Lower leg skin (tissue), 4 donors: ENCODE data around the gene ARRDC5. TPM values are rescaled to one million over a fixed set of nuclear protein-coding genes. Genes with fewer than 3 reads are reported as not detected.
A peak's percentile ranks its signal among the peaks of the same experiment; 100 is the strongest.

Experiments used
- DNase-seq, 2 donors: peaks; one replicate each; pipeline ENCODE4 v3.0.0-alpha.2; 2019; ENCODE audit warnings: low spot score in 2 of 2
- H3K4me3 ChIP-seq: fragments of 200-600 bp; sonication (generic); 2 replicates; pipeline ENCODE4 v1.5.1; 2017; ENCODE audit warnings: mild to moderate bottlenecking, low read depth; ENCODE audit not compliant: poor library complexity, severe bottlenecking
- CTCF ChIP-seq, 3 donors: fragments of 450-650 bp; IDR thresholded peaks; one replicate each; pipeline ENCODE4 v1.5.1; 2016; ENCODE audit warnings: antibody characterized with exemption in 3 of 3, mild to moderate bottlenecking in 3 of 3, moderate library complexity in 2 of 3
- POLR2A ChIP-seq, 2 donors: fragments of 450-650 bp; IDR thresholded peaks; one replicate each; pipeline ENCODE4 v1.6.1; 2016 to 2017; ENCODE audit warnings: antibody characterized with exemption in 2 of 2, mild to moderate bottlenecking in 1 of 2, moderate library complexity in 1 of 2
- WGBS, 2 donors: methylation state at CpG; one replicate each; pipeline ENCODE4 v1.1.5; 2018; 5-methylcytosine and 5-hydroxymethylcytosine counted together
- intact Hi-C: fragments of 100-400 bp; cut with DNase I; formaldehyde crosslinking; loops from one replicate; pipeline ENCODE4 v1.15.0; 2023; ENCODE audit warnings: low total_unique reads
- total RNA-seq, 4 donors: library from RNA; depleted of rRNA; stranded (reverse); fragments of >200 nt; gene quantifications; one replicate each; pipeline ENCODE4 v1.1.0, GENCODE V29; 2016

ARRDC5 gene
- total RNA-seq, 4 donors from 2014 or later = 1.4 TPM; not detected in 3

- H3K4me3 ChIP-seq = no peak overlapping the region
- intact Hi-C loops = no loop called here
- WGBS, 2 donors = 91 to 95% methylated on average over 8 of the region's 8 CpGs
- no peak for TF ChIP-seq CTCF (IDR thresholded peaks at IDR 0.05)
- TF ChIP-seq POLR2A (IDR thresholded peaks at IDR 0.05) = no peak
- DNase-seq = no peak
Observed at GRCh38 chr19:4935444-4935843, 32.7 kb upstream of the ARRDC5 start.

- no peak for TF ChIP-seq CTCF (IDR thresholded peaks at IDR 0.05)
- no peak overlapping the region for H3K4me3 ChIP-seq
- intact Hi-C loops = no loop called here
- whole genome bisulfite sequencing, 2 donors = 64 to 86% methylated on average over 7 of the region's 7 CpGs
- DNase-seq = peak in 1 of 2 donors; percentile 37
Observed at GRCh38 chr19:4933528-4933927, 30.8 kb upstream of the ARRDC5 start.

- intact Hi-C loops = no loop called here
- DNase-seq = no peak
- H3K4me3 ChIP-seq = no peak overlapping the region
- WGBS, 2 donors = 94 to 98% methylated on average over 32 of the region's 32 CpGs
- TF ChIP-seq POLR2A (IDR thresholded peaks at IDR 0.05) (no peak), CTCF (IDR thresholded peaks at IDR 0.05) (no peak)
Observed at GRCh38 chr19:4932711-4933110, 30.0 kb upstream of the ARRDC5 start.

GRCh38 chr19:4930664-4931063 is 28.0 kb upstream of the ARRDC5 start:
- no peak for DNase-seq
- no peak for TF ChIP-seq POLR2A (IDR thresholded peaks at IDR 0.05)
- TF ChIP-seq CTCF (IDR thresholded peaks at IDR 0.05) = no peak
- intact Hi-C loops = no loop called here
- 91 to 92% methylated on average over 28 of the region's 28 CpGs for WGBS, 2 donors
- no peak overlapping the region for H3K4me3 ChIP-seq

GRCh38 chr19:4929186-4929585 is 26.5 kb upstream of the ARRDC5 start:
- WGBS, 2 donors = 94 to 95% methylated on average over 22 of the region's 22 CpGs
- intact Hi-C loops = no loop called here
- H3K4me3 ChIP-seq = no peak overlapping the region
- DNase-seq = no peak
- TF ChIP-seq POLR2A (IDR thresholded peaks at IDR 0.05) = no peak
- TF ChIP-seq CTCF (IDR thresholded peaks at IDR 0.05) = no peak

GRCh38 chr19:4923276-4923747 is 20.6 kb upstream of the ARRDC5 start:
- no peak for TF ChIP-seq POLR2A (IDR thresholded peaks at IDR 0.05)
- TF ChIP-seq CTCF (IDR thresholded peaks at IDR 0.05) = no peak
- WGBS, 2 donors = 94 to 97% methylated on average over 21 of the region's 21 CpGs
- intact Hi-C loops = no loop called here
- no peak for DNase-seq
- no peak overlapping the region for H3K4me3 ChIP-seq
